Central memory CD4-positive, alpha-beta T cell (primary cell): ENCODE data around the gene XYLT1.
A peak's percentile ranks its signal among the peaks of the same experiment; 100 is the strongest.

Experiments used
- DNase-seq: peaks from one replicate; pipeline ENCODE4 v3.0.0; 2022

The XYLT1 gene

DNA sequence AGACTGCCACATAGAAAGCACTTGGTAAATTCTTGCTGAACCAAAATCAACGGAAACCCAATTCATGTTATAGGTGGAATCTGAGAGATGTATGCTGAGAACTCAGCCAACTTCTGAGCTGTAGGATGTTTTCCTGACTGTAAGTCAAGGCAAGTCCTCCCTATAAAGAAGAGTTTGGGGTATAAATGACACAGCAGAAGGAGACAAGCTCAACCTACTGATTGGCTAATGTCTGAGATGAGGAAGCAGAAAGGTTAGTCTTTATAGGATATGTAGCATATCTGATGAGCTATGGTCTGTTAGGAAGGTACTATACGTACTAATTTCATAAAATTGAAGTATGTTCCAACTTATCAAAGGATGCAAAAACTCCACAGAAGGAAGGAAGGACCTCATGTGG, 99.5 kb downstream of the XYLT1 start:
- DNase-seq = no peak

DNA sequence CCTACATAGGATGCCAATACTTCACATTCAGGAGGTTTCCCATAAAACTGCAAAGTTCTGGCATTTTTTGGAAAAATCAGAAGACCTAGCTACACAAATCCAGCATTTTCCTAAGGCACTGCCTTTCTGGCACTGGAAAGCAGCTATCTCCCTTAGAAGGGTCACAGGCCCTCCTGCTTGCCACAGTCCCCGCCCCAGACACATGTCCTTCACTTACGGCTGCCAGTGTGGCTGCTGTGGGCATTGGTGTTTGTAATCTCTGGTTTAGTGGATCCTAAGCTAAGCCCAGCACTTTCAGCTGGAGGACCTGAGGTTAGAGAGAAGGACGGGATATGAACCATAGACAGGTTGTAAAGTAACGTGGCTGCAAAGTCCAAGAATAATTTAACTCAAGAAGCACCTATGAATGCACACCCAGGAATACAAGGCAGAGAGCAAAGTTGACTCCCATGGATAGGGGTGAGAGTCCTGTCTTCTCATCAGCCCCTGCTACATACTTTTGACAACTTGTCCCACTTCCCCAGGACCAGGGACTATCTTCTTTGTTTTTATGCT, 100.0 kb downstream of the XYLT1 start:
- DNase-seq = no peak

DNA sequence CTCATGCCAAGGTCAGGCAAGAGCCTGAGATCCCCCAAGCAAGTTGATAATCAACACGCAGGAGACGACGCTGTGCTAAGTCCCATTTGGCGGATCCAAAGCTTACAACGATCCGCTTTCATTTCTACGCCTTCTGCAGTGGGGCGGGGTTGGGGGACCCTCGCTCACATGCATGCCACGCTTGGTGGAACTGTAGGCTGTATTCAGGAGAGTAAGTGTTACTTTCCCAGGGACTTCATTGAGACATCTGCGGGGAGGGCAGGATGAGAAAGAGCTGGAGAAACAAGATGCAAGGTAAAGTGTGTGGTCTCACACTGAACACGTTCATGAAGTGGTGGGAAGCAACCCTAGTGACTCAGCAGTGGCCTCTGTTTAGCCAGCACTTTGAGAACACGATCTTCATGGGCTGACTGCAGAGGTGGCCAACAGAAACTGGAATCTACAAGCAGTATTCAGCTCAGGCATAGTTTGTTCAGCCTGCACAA, 100.5 kb downstream of the XYLT1 start:
- no peak for DNase-seq

DNA sequence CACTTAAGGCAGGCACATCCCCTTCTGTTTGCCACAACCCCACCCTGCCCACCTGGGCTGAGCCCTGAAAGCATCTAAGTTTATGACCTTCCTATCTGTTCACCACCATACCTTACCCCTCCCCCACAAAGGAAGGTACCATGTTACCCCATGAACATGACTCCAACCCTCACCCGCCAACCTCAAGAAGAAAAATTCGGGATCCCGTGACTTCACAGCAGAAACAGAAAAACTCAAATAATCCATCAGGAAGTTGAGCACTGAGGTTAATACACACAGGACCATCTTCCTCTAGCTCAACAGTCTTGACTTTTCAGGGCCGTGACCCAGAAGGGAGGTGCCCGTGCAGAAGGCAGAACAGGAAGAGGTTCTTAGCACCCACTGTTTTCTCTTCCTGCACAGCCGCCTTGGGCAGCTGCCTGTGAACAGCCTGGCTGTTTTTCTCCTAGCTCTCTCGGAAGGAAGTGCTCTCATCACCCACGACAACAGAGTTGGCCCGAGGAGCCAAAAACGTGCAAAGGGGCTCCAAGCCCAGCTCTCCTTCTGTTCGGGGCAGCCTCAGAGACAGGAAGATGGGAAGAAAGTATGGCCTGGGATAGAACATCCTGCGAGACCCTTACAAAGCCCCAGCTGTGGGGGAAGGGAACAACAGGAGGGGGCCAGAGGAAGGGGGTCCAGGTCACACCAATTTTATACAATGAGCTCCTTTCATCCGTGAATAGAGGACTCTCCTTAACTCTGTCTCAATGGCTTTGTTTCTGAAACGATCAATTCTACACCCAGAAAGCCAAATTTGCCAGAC, 101.1 kb downstream of the XYLT1 start:
- DNase-seq = peak; percentile 88

DNA sequence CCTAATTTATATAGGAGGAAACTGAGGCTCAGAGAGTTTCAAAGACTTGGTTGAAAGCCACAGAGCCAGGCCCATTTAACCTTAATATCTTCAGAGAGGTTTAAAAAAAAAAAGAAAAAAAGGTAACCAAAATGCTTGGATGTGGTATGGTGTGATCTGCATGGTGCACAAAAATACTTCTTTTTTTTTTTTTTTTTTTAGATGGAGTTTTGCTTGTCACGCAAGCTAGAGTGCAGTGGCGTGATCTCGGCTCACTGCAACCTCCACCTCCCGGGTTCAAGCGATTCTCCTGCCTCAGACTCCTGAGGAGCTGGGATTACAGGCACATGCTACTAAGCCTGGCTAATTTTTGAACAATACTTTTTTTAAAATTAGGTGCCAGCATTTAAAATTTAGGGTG, 101.8 kb downstream of the XYLT1 start:
- DNase-seq = peak; percentile 84

DNA sequence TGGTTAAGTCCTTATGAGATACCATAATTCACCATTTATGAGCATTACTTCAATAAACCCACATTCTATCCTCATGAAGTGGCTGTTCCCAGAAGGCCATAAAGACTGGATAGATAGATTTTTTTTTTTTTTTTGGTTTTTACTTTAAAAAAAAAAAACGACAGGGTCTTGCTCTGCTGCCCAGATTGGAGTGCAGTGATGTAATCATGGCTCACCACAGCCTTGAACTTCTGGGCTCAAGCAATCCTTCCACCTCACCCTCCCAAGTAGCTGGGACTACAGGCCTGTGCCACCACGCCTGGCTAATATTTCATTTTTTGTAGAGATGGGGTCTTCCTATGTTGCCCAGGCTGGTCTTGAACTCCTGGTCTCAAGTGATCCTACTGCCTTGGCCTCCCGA, 102.3 kb downstream of the XYLT1 start:
- no peak for DNase-seq

DNA sequence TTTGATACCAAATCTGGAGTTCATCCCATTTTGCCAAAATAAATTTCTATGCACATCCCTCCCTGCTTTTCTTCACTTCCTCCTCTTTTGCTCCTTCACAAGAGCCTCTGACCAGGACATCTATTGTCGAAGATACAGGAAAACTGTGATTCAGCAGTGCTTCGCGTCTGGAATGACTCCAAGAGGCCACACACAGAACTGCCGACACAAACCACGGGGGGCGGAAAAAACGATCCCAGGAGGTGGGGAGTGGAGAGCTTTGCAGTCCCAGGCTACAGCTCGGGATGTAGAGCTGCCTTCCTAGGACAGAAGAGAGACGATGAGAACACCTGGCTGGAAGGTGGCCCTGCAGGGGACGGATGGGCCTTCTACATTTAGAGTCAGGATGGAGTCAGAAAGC, 102.8 kb downstream of the XYLT1 start:
- DNase-seq = no peak

DNA sequence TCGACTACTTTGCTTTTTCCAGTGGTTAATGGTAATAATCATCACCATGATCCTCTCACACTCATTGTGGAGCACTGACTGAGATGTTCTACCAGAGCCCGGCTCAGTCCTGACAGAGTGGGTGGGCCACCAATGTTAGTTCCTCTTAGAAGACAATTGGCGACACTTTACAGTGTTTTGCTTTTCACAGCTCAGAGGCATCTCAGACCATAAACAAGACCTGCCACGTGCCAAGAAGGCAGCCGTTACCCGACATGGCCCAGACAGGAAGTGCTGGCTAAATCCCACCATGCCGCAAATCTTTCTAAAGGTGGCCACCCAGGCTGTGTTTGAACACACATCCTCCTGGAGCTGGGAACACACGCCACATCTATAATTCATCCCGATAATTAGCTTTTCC, 103.7 kb downstream of the XYLT1 start:
- DNase-seq = no peak

DNA sequence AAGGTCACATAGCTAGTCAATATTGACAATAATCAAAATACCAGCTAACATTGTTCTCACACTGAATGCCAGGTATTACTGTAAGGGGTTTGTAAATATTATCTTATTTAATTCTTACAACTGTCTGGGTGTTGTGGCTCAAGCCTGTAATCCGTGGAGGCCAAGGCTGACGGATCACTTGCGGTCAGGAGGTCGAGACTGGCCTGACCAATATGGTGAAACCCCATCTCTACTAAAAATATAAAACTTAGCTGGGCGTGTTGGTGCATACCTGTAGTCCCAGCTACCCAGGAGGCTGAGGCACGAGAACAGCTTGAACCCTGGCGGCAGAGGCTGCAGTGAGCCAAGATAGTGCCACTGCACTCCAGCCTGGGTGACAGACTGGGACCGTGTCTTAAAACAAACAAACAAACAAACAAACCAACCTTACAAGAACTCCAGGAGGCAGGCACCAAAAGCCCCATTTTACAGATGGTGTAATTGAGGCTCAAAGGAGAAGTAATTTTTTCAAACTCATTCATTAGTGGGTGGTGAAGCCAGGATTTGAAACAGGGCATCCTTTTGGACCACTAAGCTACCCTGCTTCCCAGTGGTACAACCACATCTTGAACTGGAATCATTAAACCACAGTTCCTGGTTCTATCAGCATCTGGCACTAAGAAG, 104.3 kb downstream of the XYLT1 start:
- DNase-seq = no peak

DNA sequence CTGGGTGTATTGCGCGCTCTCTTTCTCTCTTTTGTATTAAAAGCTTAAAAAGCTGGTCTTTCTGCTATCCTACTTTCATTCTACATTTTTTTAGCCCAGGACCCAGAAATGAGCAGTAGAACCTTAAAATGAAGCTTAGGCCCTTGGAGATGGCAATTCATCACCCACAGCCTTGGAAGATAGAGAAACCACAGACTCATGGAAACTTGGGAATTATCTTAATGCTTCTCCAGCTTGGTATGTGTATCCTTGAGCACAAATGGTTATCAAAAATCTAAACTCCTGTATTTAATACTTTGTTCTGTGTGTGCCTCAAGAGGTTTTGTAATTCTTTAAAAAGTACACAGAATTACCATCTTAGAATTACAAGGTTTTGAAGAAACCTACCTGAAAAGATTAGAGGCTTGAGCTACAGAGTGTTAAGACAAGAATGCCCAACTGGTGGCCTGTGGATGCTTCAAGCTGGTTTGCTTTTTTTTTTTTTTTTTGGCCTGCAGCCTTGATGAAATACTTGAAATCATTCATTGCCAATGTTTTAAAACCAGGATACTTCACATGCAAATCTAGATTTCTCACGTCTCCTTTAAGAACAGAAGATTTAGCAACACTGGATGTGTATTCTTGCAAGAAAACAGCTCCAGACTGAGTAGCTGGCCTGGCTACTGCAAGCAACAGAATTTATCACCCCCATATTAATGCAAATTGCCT, 105.0 kb downstream of the XYLT1 start:
- DNase-seq = no peak

DNA sequence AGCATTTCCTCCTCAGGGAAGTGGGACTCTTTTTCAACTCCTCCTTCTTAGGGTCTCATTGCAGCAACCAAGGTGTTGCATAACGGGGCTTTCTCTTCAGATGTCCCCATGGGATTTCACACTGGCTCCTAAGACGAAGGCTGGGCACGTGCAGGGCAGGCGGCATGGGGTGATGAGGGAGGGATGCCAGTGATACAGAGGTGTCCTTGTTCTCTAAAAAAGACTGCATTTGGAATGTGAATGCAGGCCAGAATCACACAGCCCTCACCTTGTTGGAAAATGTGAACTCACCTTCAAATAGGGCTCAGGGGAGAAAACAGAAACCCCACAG, 105.6 kb downstream of the XYLT1 start:
- no peak for DNase-seq

DNA sequence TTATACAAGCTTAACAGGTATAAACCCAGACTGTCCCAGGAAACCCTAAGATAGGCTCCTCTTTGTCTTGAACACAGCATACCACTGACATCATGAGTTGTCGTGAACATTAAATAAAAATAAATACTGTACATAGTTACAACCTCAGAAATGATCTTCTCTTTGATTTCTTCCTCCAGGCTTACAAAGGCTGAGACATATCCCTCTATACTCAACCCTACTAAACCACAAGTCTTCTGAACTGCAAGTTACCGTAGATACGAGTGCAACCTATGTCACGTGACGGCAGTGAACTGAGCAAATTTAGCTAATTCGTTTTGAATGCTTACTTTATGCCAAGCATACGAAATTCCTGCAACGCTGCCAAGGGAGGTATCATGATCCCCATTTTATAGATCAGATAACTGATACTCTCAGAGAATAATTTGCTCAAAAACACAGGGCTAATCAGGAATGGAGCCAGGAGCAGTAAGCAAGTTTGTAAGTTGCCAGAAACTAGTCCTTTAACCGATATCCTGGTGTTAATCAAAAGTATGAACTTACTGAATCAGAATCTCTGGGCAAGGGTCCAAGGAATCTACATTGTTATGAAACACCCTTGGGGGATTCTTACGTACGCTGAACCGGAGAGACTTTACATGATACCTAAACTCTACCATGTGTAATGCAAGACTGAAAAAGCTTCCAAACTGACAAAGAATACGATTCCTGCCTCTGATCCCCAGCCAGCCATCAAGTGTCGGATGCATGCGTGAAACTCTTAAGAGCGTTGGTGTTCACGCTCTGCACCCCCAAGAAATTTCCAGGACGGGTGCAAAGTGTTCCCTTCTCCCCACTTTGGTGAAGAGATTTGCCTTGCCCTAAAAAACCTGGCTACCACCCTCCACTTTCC, 106.2 kb downstream of the XYLT1 start:
- peak; percentile 90 for DNase-seq

DNA sequence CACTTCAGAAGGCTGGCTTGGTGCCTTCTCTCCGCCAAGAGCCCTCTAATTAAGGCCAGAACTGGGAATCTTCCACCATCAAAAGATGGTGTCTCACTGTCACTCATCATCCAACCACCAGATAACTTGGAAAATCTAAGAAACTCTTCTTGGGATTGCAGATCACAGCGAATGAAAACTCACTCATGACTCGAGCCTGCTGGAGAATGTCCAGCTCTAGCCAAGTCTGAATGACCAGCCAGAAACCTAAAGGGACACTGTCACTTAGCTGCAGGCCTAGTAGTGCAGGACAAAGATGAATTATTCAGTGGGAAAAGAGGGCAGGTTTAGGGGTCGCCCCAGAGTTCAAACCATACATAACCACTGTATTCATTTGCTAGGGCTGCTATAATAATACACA, 107.8 kb downstream of the XYLT1 start:
- no peak for DNase-seq

DNA sequence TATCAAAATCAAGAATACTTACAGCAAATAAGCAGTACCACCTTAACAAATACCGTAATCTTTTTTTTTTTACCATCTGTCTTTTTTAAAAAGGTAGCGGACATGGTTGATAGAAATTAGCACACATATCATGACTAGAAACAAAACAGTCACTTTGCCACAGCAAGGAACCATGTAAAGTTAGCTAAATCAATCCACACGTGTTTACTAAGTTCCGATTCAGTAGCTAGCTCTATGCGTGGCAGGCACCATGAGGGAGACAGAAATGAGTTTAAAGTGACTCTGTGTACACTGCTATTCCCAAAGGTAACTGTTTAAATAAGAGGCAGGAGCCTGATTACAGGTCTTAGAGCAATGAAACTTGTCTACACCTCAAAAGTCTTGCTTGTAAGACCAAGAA, 108.6 kb downstream of the XYLT1 start:
- DNase-seq = no peak

DNA sequence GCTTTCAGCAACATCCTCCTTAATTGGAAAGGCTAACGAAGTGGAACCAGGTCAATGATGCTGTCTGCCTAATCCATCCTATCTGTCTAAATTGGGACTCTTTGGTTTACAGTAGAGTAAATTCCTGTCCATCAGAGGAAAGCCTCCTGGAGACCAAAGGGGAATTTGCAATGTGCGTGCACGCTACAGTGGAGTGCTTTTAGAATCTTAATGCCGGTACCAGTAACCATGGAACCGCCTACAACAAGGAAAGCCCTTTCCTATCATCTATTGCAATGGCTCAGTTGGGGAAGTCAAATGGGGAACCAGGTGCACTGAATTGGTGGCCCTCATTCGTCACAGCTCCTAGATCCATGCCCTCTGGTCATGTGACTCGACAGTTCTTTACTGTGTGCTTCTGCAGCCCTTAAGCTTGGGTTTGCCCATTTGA, 110.1 kb downstream of the XYLT1 start:
- no peak for DNase-seq

DNA sequence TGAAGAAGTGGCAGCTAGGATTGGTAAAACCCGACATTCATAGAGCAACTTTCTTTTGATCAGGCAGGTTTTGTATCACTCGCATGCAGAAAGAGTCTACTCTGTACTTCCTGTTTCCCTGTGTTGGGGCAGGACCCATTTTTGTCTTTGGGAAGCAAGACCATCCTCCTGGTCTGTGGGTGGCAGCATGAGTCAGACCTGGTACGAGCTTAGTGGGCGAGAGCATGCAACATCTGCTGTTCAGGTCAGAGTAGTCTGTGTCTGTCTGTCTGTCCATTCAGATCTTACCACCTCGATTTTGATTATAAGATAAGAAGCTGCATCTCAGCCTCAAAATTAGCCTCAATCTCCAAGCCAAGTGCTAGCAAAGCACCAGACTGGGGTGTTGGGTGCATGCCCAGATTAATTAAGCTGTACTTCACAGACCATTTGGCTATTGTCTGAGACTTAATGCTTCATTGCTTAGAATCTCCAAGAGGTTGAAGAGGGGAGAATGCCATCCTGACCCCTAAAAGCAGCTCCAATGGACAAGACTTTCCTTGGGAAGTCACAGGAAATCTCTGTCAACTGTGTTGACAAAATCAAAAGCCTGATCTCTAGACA, 110.9 kb downstream of the XYLT1 start:
- DNase-seq = peak; percentile 41

DNA sequence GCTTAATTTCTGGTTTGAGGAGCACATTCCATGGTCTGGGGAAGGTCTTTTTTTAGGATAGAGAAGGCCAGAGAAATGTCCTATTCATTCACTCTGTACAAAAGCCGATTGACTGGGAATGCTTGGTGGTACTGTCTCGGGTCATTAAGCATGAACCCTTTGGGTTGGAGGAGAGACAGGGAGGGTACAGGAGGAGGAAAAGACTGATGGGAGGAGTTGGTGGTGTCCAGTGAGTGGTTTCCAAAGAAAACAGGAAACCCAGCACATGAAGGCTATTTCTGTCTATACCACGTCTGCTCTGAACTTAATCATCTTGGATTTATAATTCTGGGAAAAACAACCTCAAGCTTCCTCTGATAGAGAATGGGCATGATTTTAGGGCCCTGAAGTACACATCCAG, 111.9 kb downstream of the XYLT1 start:
- DNase-seq = no peak

DNA sequence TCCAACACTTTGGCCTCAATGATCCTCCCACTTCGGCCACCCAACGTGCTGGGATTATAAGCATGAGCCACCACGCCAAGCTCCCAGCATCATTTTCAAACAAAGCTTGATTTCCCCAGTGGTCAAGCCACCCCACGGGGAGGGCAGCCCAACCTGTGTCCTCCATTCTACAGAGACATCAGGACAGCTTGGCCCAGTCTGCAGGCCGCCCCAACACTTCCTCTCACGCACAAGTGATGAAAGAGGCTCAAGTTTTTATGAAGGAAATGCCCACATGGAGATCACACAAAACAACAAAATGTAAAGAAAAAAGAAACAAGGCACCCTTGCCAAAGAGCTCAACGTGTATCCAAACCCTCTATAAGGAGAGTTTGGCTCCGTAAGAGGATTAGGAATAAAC, 112.4 kb downstream of the XYLT1 start:
- no peak for DNase-seq

DNA sequence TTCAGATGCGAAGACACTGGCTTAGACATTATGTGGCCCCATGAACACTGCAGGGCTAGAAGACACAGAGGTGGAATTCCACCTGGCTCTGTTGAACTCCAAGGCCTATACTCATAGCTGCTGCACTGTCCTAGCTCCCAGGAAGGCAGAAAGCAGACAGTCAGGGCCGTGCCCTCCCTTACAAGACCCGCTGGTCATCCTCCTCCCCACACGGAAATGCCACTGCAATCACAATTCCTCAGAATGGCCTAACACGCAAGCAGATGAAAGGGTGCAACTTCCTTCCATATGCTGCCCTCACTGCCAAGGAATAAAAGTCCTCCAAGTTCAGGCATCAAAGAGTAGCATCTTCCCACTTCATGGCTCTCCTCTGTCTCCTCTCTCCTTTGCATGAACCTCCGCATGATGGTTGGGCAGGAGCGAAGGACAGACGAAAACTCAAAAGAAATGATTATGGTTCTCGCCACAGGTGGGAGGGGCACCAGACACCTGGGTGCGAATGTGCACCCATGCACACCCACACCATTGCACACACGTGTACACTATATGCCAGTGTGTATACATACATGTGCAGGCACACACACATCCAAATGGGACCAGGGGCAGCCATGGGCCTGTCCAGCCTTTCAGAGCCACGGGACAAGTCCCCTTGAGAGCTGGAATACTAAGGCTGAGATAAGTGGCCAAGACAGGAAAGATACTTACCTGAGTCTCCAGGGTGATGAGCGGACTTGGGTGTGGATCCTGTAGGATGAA, 113.3 kb downstream of the XYLT1 start:
- no peak for DNase-seq

DNA sequence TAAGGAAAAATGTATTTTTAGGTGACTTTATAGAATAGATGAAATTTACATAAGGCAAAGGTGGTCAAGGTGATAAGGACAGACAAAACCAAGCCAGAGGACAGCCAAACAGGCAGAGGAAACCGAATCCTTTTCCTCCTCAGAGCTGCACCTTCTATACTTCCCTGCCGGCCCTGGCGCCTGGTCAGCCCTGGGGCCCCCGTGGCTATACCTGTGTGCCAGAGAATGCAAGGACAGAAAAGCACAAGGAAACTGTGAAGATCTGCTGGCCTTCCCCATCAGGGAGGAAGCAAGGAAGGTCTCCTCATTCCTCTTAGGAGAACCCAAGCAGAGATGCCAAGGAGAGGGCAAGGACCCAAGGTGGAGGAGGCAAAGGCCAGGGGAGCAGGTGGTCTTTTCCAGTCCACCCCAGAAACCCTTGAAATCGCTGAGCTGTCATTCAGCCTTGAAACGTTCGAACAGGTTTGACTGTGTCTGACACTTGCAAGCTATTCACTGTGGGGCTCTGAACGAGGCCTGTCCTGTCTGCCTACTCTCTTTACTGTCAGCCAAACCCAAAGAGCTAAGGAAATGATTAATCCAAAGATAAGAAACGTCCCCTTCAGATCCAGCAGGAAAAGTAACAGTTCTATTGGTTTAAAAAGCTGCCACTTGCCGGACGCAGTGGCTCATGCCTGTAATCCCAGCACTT, 114.4 kb downstream of the XYLT1 start:
- DNase-seq = no peak

DNA sequence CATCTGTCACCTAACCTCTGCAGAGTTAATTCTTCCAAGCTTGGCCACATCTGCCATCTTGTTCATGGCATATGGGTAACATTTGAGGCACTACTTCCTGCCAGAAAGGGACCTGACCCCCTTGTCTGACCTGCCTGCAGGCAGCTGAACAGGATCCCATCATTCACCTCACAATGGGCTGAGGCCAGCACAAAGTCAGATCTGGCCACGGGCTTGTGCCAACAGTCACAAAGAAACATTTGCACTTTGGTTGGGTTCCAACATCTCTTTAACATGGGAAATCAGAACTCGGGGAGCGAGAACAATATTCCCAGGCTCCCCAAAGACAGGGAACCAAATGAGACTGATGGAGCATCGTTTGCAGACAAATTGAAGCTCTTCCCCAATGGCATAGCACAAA, 116.1 kb downstream of the XYLT1 start:
- DNase-seq = no peak
